ENCODE results near the gene GRIK3. TPM values are rescaled to one million over a fixed set of nuclear protein-coding genes. Genes with fewer than 3 reads are reported as not detected.

GRIK3 gene
- total and polyA plus RNA-seq, 2 experiments from 2014 or later, result under 0.01 TPM; not detected in 1

DNA sequence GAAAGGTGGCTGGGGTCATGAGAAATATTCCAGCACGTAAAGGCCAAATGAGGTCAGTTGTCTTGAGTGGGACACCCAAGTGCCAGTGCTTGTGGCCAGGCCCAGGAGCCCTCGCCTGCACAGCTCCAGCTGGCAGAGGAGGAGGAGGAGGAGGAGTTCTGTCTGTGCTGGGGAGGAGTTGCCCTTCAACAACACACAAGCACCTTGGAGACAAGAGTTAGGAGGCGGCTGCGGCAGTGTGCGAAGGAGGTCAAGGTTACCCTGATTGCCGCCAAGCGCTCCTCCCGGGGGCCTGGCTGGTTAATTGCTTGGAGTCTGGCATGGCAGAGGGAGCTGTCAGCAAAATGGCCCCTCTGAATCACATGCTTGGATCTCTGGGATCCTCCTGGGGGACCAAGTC, 45.1 kb downstream of the GRIK3 start:
- no peaks in the 10 kb centered on the region for H3K9me3 ChIP-seq (ENCODE audit: low read depth)
- H3K27ac ChIP-seq, result no peak overlapping the region
- no peaks in the 10 kb centered on the region for H3K36me3 ChIP-seq (replicated peaks; ENCODE audit: insufficient read depth, low read depth)
- no peaks in the 10 kb centered on the region for H3K27me3 ChIP-seq
- no peak for TF ChIP-seq EZH2 (IDR thresholded peaks at IDR 0.05; ENCODE audit: borderline replicate concordance)
- TF ChIP-seq, protein P1, sequence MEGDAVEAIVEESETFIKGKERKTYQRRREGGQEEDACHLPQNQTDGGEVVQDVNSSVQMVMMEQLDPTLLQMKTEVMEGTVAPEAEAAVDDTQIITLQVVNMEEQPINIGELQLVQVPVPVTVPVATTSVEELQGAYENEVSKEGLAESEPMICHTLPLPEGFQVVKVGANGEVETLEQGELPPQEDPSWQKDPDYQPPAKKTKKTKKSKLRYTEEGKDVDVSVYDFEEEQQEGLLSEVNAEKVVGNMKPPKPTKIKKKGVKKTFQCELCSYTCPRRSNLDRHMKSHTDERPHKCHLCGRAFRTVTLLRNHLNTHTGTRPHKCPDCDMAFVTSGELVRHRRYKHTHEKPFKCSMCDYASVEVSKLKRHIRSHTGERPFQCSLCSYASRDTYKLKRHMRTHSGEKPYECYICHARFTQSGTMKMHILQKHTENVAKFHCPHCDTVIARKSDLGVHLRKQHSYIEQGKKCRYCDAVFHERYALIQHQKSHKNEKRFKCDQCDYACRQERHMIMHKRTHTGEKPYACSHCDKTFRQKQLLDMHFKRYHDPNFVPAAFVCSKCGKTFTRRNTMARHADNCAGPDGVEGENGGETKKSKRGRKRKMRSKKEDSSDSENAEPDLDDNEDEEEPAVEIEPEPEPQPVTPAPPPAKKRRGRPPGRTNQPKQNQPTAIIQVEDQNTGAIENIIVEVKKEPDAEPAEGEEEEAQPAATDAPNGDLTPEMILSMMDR (IDR thresholded peaks at IDR 0.05; ENCODE audit: poor library complexity), result no peak
- no peak for TF ChIP-seq EZH2phosphoT487 (IDR thresholded peaks at IDR 0.05; ENCODE audit: low read depth, severe bottlenecking, unreplicated experiment)
- H3K79me2 ChIP-seq, result no peaks in the 10 kb centered on the region
- no peak overlapping the region for H3K4me3 ChIP-seq
- 91% methylated on average over 8 of the region's 8 CpGs for WGBS (ENCODE audit: low lambda C conversion rate, missing lambda C conversion rate)
- no peaks in the 10 kb centered on the region for H4K20me1 ChIP-seq (ENCODE audit: insufficient read depth, poor library complexity, severe bottlenecking)
- H2AFZ ChIP-seq, result no peak overlapping the region
- no peak overlapping the region for H3K4me2 ChIP-seq
- no peaks in the 10 kb centered on the region for H3K4me1 ChIP-seq (ENCODE audit: insufficient read depth)
- H3K9me2 ChIP-seq (replicated peaks; ENCODE audit: insufficient read depth), result no peaks in the 10 kb centered on the region
- no peak for DNase-seq (ENCODE audit: low spot score)

DNA sequence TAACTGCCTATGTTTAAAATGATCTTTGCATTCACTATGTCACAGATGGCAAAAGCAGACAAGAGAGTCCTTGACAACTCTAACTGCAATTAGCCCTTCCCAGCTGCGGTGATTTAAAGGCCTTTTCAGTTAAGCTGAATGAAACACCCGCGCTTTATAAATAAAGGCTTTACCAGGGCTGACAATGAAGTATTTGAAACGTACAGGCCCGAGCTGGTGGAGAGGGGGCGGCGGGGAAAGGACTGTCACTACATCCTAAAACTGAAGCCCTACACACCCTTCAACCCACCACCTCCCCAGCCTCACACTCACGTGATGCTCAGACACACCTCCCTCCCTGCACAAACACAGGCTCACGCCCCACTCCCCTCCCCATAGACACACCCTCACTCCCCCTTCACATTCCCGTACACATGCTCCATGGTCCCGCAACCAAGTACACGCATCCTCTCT, 45.5 kb downstream of the GRIK3 start:
- Histone ChIP-seq H3K27me3 (no peaks in the 10 kb centered on the region), H2AFZ (no peak overlapping the region), H3K4me2 (no peak overlapping the region), H3K36me3 (replicated peaks; ENCODE audit: insufficient read depth, low read depth) (no peaks in the 10 kb centered on the region), H3K4me3 (no peak overlapping the region), H3K79me2 (no peaks in the 10 kb centered on the region), H3K27ac (no peak overlapping the region), H4K20me1 (ENCODE audit: insufficient read depth, poor library complexity, severe bottlenecking) (no peaks in the 10 kb centered on the region), H3K9me3 (ENCODE audit: low read depth) (no peaks in the 10 kb centered on the region), H3K9me2 (replicated peaks; ENCODE audit: insufficient read depth) (no peaks in the 10 kb centered on the region), H3K4me1 (ENCODE audit: insufficient read depth) (no peaks in the 10 kb centered on the region)
- 75% methylated on average over 12 of the region's 12 CpGs for WGBS (ENCODE audit: low lambda C conversion rate, missing lambda C conversion rate)
- TF ChIP-seq, protein P1 (IDR thresholded peaks at IDR 0.05; ENCODE audit: poor library complexity), result no peak
- TF ChIP-seq EZH2phosphoT487 (IDR thresholded peaks at IDR 0.05; ENCODE audit: low read depth, severe bottlenecking, unreplicated experiment) (no peak), EZH2 (IDR thresholded peaks at IDR 0.05; ENCODE audit: borderline replicate concordance) (no peak)
- no peak for DNase-seq (ENCODE audit: low spot score)

DNA sequence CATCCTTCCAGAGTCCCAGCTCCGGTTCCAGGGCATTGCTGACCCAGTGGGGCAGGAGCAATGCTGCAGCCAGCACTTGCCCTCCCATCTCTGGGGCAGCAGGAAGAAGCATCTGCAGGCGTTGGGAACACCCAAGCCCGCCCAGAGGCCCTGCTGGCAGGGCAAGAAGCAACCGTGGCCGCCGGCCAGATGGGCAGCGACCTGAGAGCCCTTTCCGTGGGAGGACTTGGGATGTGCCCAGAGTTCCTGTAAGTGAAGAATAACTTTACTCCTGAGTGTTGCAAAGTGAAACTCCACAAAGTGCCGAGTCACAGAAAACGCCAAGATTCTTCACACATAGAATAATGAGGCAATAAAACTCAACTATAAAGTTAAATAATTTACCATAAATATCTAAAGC, 46.0 kb downstream of the GRIK3 start:
- TF ChIP-seq EZH2phosphoT487 (IDR thresholded peaks at IDR 0.05; ENCODE audit: low read depth, severe bottlenecking, unreplicated experiment), result no peak
- TF ChIP-seq, protein P1 (IDR thresholded peaks at IDR 0.05; ENCODE audit: poor library complexity), result no peak
- no peak for TF ChIP-seq EZH2 (IDR thresholded peaks at IDR 0.05; ENCODE audit: borderline replicate concordance)
- H4K20me1 ChIP-seq (ENCODE audit: insufficient read depth, poor library complexity, severe bottlenecking), result no peaks in the 10 kb centered on the region
- WGBS (ENCODE audit: low lambda C conversion rate, missing lambda C conversion rate), result 84% methylated on average over 10 of the region's 10 CpGs

DNA sequence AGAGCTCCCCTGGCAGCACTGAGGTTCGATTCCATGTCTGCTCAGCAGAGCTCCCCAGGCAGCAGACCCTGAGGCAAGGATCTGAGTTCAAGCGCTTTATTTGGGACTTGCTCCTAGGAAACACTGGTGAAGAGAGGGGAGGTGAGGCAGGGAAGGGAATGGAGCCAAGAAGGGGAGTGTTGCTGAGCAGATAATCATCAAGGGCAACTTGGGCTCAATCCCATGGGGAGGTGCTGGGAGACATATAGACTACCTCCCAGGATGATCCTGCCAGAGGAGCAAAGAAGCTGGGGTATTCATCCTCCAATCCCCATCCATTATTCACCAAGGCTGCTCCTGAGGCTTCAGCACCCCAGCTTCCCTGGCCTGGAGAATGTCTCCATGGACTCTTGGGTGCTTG, 47.0 kb downstream of the GRIK3 start:
- H4K20me1 ChIP-seq (ENCODE audit: insufficient read depth, poor library complexity, severe bottlenecking), result no peaks in the 10 kb centered on the region
- H3K9me2 ChIP-seq (replicated peaks; ENCODE audit: insufficient read depth), result no peaks in the 10 kb centered on the region
- no peaks in the 10 kb centered on the region for H3K79me2 ChIP-seq
- no peaks in the 10 kb centered on the region for H3K9me3 ChIP-seq (ENCODE audit: low read depth)
- no peaks in the 10 kb centered on the region for H3K27me3 ChIP-seq
- H3K36me3 ChIP-seq (replicated peaks; ENCODE audit: insufficient read depth, low read depth), result no peaks in the 10 kb centered on the region
- no peak overlapping the region for H3K4me2 ChIP-seq
- H3K4me1 ChIP-seq (ENCODE audit: insufficient read depth), result no peaks in the 10 kb centered on the region
- no peak for DNase-seq (ENCODE audit: low spot score)
- no peak overlapping the region for H3K27ac ChIP-seq
- WGBS (ENCODE audit: low lambda C conversion rate, missing lambda C conversion rate), result 85% methylated on average over 2 of the region's 2 CpGs
- no peak for TF ChIP-seq EZH2 (IDR thresholded peaks at IDR 0.05; ENCODE audit: borderline replicate concordance)
- no peak for TF ChIP-seq EZH2phosphoT487 (IDR thresholded peaks at IDR 0.05; ENCODE audit: low read depth, severe bottlenecking, unreplicated experiment)
- H2AFZ ChIP-seq, result no peak overlapping the region
- H3K4me3 ChIP-seq, result no peak overlapping the region

More for the DNA sequence above, 46.0 kb downstream of the GRIK3 start:
- no peaks in the 10 kb centered on the region for H3K79me2 ChIP-seq
- H3K4me2 ChIP-seq, result no peak overlapping the region
- no peaks in the 10 kb centered on the region for H3K27me3 ChIP-seq
- no peak for DNase-seq (ENCODE audit: low spot score)
- no peaks in the 10 kb centered on the region for H3K36me3 ChIP-seq (replicated peaks; ENCODE audit: insufficient read depth, low read depth)
- H3K4me1 ChIP-seq (ENCODE audit: insufficient read depth), result no peaks in the 10 kb centered on the region
- H3K27ac ChIP-seq, result no peak overlapping the region
- H3K4me3 ChIP-seq, result no peak overlapping the region
- H3K9me2 ChIP-seq (replicated peaks; ENCODE audit: insufficient read depth), result no peaks in the 10 kb centered on the region
- no peaks in the 10 kb centered on the region for H3K9me3 ChIP-seq (ENCODE audit: low read depth)
- H2AFZ ChIP-seq, result no peak overlapping the region
